ENCODE results near the gene CELSR3.

DNA sequence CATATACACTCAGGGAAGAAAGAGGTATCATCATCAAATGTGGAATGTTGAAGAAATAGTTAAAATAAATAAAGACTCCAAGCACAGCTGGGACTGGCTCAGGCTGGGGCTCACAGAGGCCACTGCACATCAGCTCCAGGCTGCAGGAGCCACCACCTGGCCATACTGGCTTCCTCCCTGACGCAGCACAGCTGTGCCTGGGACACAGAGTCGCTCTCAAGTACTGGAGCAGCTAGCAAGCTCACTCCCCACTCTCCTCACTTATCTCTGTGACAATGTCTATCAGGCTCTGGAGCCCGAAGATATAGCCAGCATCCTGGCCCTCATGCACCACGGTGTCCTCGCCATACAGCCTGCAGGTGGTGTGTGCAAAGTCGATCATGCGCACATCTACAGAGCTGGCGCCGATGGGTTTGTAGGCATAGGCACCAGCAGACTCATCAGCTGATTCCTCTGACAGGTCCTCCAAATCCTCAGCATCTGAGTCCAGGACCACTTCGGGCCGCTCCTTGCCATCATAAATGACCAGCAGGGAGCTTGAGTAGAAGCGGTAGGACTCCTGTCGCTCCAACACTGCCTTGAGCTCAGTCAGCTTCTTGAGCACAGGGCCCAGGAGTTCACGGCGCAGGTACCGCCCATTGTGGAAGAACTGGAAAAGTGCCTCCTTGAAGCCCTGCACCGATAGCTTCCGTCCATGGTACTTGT, 25.5 kb upstream of the CELSR3 start:
- TF ChIP-seq, protein P1, sequence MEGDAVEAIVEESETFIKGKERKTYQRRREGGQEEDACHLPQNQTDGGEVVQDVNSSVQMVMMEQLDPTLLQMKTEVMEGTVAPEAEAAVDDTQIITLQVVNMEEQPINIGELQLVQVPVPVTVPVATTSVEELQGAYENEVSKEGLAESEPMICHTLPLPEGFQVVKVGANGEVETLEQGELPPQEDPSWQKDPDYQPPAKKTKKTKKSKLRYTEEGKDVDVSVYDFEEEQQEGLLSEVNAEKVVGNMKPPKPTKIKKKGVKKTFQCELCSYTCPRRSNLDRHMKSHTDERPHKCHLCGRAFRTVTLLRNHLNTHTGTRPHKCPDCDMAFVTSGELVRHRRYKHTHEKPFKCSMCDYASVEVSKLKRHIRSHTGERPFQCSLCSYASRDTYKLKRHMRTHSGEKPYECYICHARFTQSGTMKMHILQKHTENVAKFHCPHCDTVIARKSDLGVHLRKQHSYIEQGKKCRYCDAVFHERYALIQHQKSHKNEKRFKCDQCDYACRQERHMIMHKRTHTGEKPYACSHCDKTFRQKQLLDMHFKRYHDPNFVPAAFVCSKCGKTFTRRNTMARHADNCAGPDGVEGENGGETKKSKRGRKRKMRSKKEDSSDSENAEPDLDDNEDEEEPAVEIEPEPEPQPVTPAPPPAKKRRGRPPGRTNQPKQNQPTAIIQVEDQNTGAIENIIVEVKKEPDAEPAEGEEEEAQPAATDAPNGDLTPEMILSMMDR (conservative IDR thresholded peaks at IDR 0.05; ENCODE audit: low read depth, low read length) = no peak
- no peak for TF ChIP-seq EZH2phosphoT487 (IDR thresholded peaks at IDR 0.05; ENCODE audit: borderline replicate concordance, low read length)
- no peak for TF ChIP-seq EZH2 (IDR thresholded peaks at IDR 0.05; ENCODE audit: low read length, unreplicated experiment)

All from PC-3 (cell line).